Liver (tissue), 9 donors: ENCODE measurements around the gene GBX1. TPM values are rescaled to one million over a fixed set of nuclear protein-coding genes. Genes with fewer than 3 reads are reported as not detected.

Source experiments
- DNase-seq: peaks from one replicate; pipeline ENCODE4 v3.0.0-alpha.2; 2017; ENCODE audit warnings: low spot score
- H3K27ac ChIP-seq, 2 donors: one replicate each; pipeline ENCODE4 v1.7.0; 2013; ENCODE audit warnings: inconsistent platforms in 2 of 2, low read length in 2 of 2, control low read depth in 1 of 2, low read depth in 1 of 2, mild to moderate bottlenecking in 1 of 2
- H3K27me3 ChIP-seq, 4 donors: one replicate each; pipeline versions ENCODE4 v1.6.1 to v1.7.0; 2013; ENCODE audit warnings: low read length in 3 of 4, inconsistent platforms in 1 of 4, mild to moderate bottlenecking in 1 of 4, moderate library complexity in 1 of 4; ENCODE audit not compliant: control insufficient read depth in 4 of 4, insufficient read depth in 4 of 4
- H3K36me3 ChIP-seq, 4 donors: one replicate each; pipeline versions ENCODE4 v1.6.1 to v1.7.0; 2013; ENCODE audit warnings: low read length in 3 of 4, mild to moderate bottlenecking in 3 of 4, low read depth in 1 of 4, moderate library complexity in 1 of 4; ENCODE audit not compliant: control insufficient read depth in 4 of 4, insufficient read depth in 3 of 4
- H3K4me1 ChIP-seq, 4 donors: one replicate each; pipeline versions ENCODE4 v1.6.1 to v1.7.0; 2013; ENCODE audit warnings: low read length in 3 of 4, mild to moderate bottlenecking in 3 of 4, moderate library complexity in 1 of 4; ENCODE audit not compliant: control insufficient read depth in 4 of 4, insufficient read depth in 4 of 4
- H3K4me3 ChIP-seq, 3 donors: one replicate each; pipeline versions ENCODE4 v1.6.1 to v1.7.0; 2013; ENCODE audit warnings: low read length in 3 of 3, control low read depth in 1 of 3, low read depth in 1 of 3, mild to moderate bottlenecking in 1 of 3
- H3K9ac ChIP-seq, 2 donors: one replicate each; pipeline ENCODE4 v1.7.0; 2013; ENCODE audit warnings: low read length in 2 of 2, mild to moderate bottlenecking in 2 of 2, moderate library complexity in 2 of 2, control low read depth in 1 of 2, low read depth in 1 of 2
- H3K9me3 ChIP-seq, 4 donors: one replicate each; pipeline versions ENCODE4 v1.6.1 to v1.7.0; 2013; ENCODE audit warnings: low read length in 3 of 4; ENCODE audit not compliant: control insufficient read depth in 4 of 4
- ATF3 ChIP-seq: IDR thresholded peaks from 2 replicates; pipeline ENCODE4 v1.6.1; 2016; ENCODE audit warnings: antibody characterized with exemption
- CTCF ChIP-seq: fragments of 150-350 bp; IDR thresholded peaks from 2 replicates; pipeline ENCODE4 v1.5.1; 2017; ENCODE audit warnings: improper control_type of control experiment, low read depth, low read length; ENCODE audit not compliant: missing input control
- EGR1 ChIP-seq, 2 donors: IDR thresholded peaks; 2 replicates each; pipeline ENCODE4 v1.6.1; 2016 to 2018; ENCODE audit warnings: antibody characterized with exemption in 2 of 2, low read depth in 2 of 2
- FOXA1 ChIP-seq: IDR thresholded peaks from 2 replicates; pipeline ENCODE4 v1.6.1; 2016; ENCODE audit warnings: antibody characterized with exemption
- HNF4A ChIP-seq, 2 donors: conservative IDR thresholded peaks; 2 replicates each; pipeline ENCODE4 v1.6.1; 2016; ENCODE audit warnings: antibody characterized with exemption in 2 of 2, mild to moderate bottlenecking in 2 of 2
- HNF4G ChIP-seq: IDR thresholded peaks from 2 replicates; pipeline ENCODE4 v1.6.1; 2016; ENCODE audit warnings: antibody characterized with exemption
- JUND ChIP-seq, 2 donors: IDR thresholded peaks; 2 replicates each; pipeline ENCODE4 v1.6.1; 2016; ENCODE audit warnings: antibody characterized with exemption in 2 of 2
- MAX ChIP-seq: IDR thresholded peaks from 2 replicates; pipeline ENCODE4 v1.6.1; 2016; ENCODE audit warnings: antibody characterized with exemption
- NR2F2 ChIP-seq: IDR thresholded peaks from 2 replicates; pipeline ENCODE4 v1.6.1; 2016; ENCODE audit warnings: antibody characterized with exemption
- RAD21 ChIP-seq, 2 donors: IDR thresholded peaks; 2 replicates each; pipeline ENCODE4 v1.6.1; 2016; ENCODE audit warnings: antibody characterized with exemption in 2 of 2, mild to moderate bottlenecking in 2 of 2
- RXRA ChIP-seq, 2 donors: IDR thresholded peaks; 2 replicates each; pipeline ENCODE4 v1.6.1; 2017 to 2018; ENCODE audit warnings: antibody characterized with exemption in 2 of 2, mild to moderate bottlenecking in 1 of 2
- SP1 ChIP-seq: IDR thresholded peaks from 2 replicates; pipeline ENCODE4 v1.6.1; 2018; ENCODE audit warnings: antibody characterized with exemption, mild to moderate bottlenecking
- TAF1 ChIP-seq: conservative IDR thresholded peaks from 2 replicates; pipeline ENCODE4 v1.6.1; 2016; ENCODE audit warnings: antibody characterized with exemption, mild to moderate bottlenecking
- YY1 ChIP-seq: IDR thresholded peaks from 2 replicates; pipeline ENCODE4 v1.6.1; 2016; ENCODE audit warnings: antibody characterized with exemption, mild to moderate bottlenecking
- ZBTB33 ChIP-seq: IDR thresholded peaks from 2 replicates; pipeline ENCODE4 v1.6.1; 2016; ENCODE audit warnings: antibody characterized with exemption
- WGBS: extraction: QIAGEN DNeasy Blood & Tissue Kit; methylation state at CpG from one replicate; pipeline ENCODE4 v1.1.7; 2013; 5-methylcytosine and 5-hydroxymethylcytosine counted together
- polyA plus RNA-seq, 2 donors: library from polyadenylated mRNA; stranded (reverse) in 1 of 2; unstranded in 1 of 2; fragments of 200-250 nt in 1 of 2; fragments of >200 nt in 1 of 2; fragmentation: Nextera tagmentation in 1 of 2; extraction: Ambion mirVana in 1 of 2; gene quantifications; one replicate each; pipeline versions ENCODE4 v1.2.1 to v1.2.3, GENCODE V29; 2013 to 2015
- total RNA-seq, 2 donors: library from RNA; depleted of rRNA; stranded (reverse); fragments of >200 nt; gene quantifications; one replicate each; pipeline ENCODE4 v1.2.3, GENCODE V29; 2014
- donor health status: healthy.
- donor health status: healthy.
- donor health status: healthy.
- donor health status: healthy.
- donor health status: healthy.

The GBX1 gene
- total and polyA plus RNA-seq, 4 donors, result not detected

- no peak for DNase-seq
- 81% methylated on average over 16 of the region's 16 CpGs for WGBS
- Histone ChIP-seq H3K9ac (no peak overlapping the region), H3K27ac (no peak overlapping the region), H3K27me3 (no peaks in the 10 kb centered on the region), H3K4me1 (no peaks in the 10 kb centered on the region), H3K9me3 (no peaks in the 10 kb centered on the region), H3K36me3 (no peaks in the 10 kb centered on the region), H3K4me3 (no peak overlapping the region)
- TF ChIP-seq HNF4G (no peak), RXRA (IDR thresholded peaks at IDR 0.05) (peak in 1 of 2 donors; percentile 13), HNF4A (conservative IDR thresholded peaks at IDR 0.05) (peak; percentile 62 to 73), EGR1 (IDR thresholded peaks at IDR 0.05; ENCODE audit: low read depth in 2 of 2) (no peak)
Observed at GRCh38 chr7:151185762-151186639, 18.5 kb upstream of the GBX1 start.

GRCh38 chr7:151181011-151181431, 13.5 kb upstream of the GBX1 start:
- no peak for DNase-seq
- no peak for TF ChIP-seq ATF3
- TF ChIP-seq MAX, result no peak
- TF ChIP-seq FOXA1, result no peak
- TF ChIP-seq ZBTB33, result no peak
- TF ChIP-seq CTCF, result no peak
- no peak for TF ChIP-seq JUND (IDR thresholded peaks at IDR 0.05)
- TF ChIP-seq YY1, result no peak
- TF ChIP-seq TAF1, result no peak
- no peak for TF ChIP-seq RXRA (IDR thresholded peaks at IDR 0.05)
- no peak for TF ChIP-seq NR2F2
- TF ChIP-seq RAD21 (IDR thresholded peaks at IDR 0.05), result no peak
- no peak for TF ChIP-seq SP1
- TF ChIP-seq HNF4A (conservative IDR thresholded peaks at IDR 0.05), result no peak
- no peak for TF ChIP-seq HNF4G
- no peak for TF ChIP-seq EGR1 (IDR thresholded peaks at IDR 0.05; ENCODE audit: low read depth in 2 of 2)
- no peaks in the 10 kb centered on the region for H3K4me1 ChIP-seq
- H3K4me3 ChIP-seq, result no peak overlapping the region
- H3K9ac ChIP-seq, result no peak overlapping the region
- no peaks in the 10 kb centered on the region for H3K27me3 ChIP-seq
- no peaks in the 10 kb centered on the region for H3K36me3 ChIP-seq
- no peak overlapping the region for H3K27ac ChIP-seq
- H3K9me3 ChIP-seq, result no peaks in the 10 kb centered on the region
- 86% methylated on average over 22 of the region's 22 CpGs for WGBS
